SK-N-SH (cell line): ENCODE results near the gene DEFB129. TPM values are rescaled to one million over a fixed set of nuclear protein-coding genes. Genes with fewer than 3 reads are reported as not detected.

ENCODE experiments used
- CTCF ChIA-PET: fragments of 300-600, 350-600 bp; formaldehyde crosslinking; extraction: SDS; loops from one replicate; lab custom pipeline; 2021; lab: Yijun Ruan, JAX
- POLR2A ChIA-PET: fragments of 350-600 bp; sonication (Branson Sonifier 250); formaldehyde crosslinking; extraction: SDS; loops from one replicate; lab custom pipeline; 2020; ENCODE audit warnings: antibody characterized with exemption, inconsistent platforms; lab: Yijun Ruan, JAX
- DNase-seq: peaks from one replicate; pipeline ENCODE4 v3.0.0; 2012
- H2AFZ ChIP-seq: fragments of 200-600 bp; sonication (generic); 2 replicates; pipeline ENCODE4 v1.8.1; 2016; ENCODE audit warnings: antibody characterized with exemption, mild to moderate bottlenecking, low read depth
- H3F3A ChIP-seq: fragments of 200-600 bp; sonication (generic); replicated peaks from 2 replicates; pipeline ENCODE3; 2016; ENCODE audit warnings: antibody characterized with exemption, mild to moderate bottlenecking; ENCODE audit not compliant: insufficient read depth
- H3K27ac ChIP-seq, 2 experiments: fragments of 200-500 bp in 1 of 2; fragments of 200-600 bp in 1 of 2; sonication (Bioruptor generic) in 1 of 2; sonication (generic), shearing (Covaris generic) in 1 of 2; 2 replicates each; pipeline versions ENCODE4 v1.5.1 to v1.6.1; 2014 to 2016; ENCODE audit warnings: low read depth in 2 of 2, inconsistent platforms in 1 of 2, low read length in 1 of 2, mild to moderate bottlenecking in 1 of 2, mixed read lengths in 1 of 2
- H3K27me3 ChIP-seq: fragments of 200-600 bp; sonication (generic), shearing (Covaris generic); 2 replicates; pipeline ENCODE4 v1.6.1; 2016; ENCODE audit warnings: mixed run types; ENCODE audit not compliant: insufficient read depth
- H3K36me3 ChIP-seq, 2 experiments: fragments of 200-500 bp in 1 of 2; fragments of 200-600 bp in 1 of 2; sonication (Bioruptor generic) in 1 of 2; sonication (generic) in 1 of 2; replicated peaks in 1 of 2; 2 replicates each; pipeline versions ENCODE3 to v1.5.1; 2014 to 2016; ENCODE audit warnings: low read length in 1 of 2, mild to moderate bottlenecking in 1 of 2; ENCODE audit not compliant: insufficient read depth in 2 of 2, control insufficient read depth in 1 of 2
- H3K4me1 ChIP-seq, 2 experiments: fragments of 200-500 bp in 1 of 2; fragments of 200-600 bp in 1 of 2; sonication (Bioruptor generic) in 1 of 2; sonication (generic), shearing (Covaris generic) in 1 of 2; 2 replicates each; pipeline versions ENCODE4 v1.5.1 to v1.6.1; 2014 to 2016; ENCODE audit warnings: low read depth in 1 of 2, low read length in 1 of 2, mixed run types in 1 of 2; ENCODE audit not compliant: insufficient read depth in 2 of 2, control insufficient read depth in 1 of 2
- H3K4me2 ChIP-seq: fragments of 200-600 bp; sonication (generic), shearing (Covaris generic); 2 replicates; pipeline ENCODE4 v1.6.1; 2017; ENCODE audit warnings: mixed run types
- H3K4me3 ChIP-seq, 2 experiments: fragments of 200-500 bp in 1 of 2; fragments of 200-600 bp in 1 of 2; sonication (Bioruptor generic) in 1 of 2; sonication (generic), shearing (Covaris generic) in 1 of 2; 2 replicates each; pipeline versions ENCODE4 v1.5.1 to v1.8.1; 2014 to 2016; ENCODE audit warnings: low read depth in 2 of 2, inconsistent platforms in 1 of 2, low read length in 1 of 2, mild to moderate bottlenecking in 1 of 2, mixed read lengths in 1 of 2, moderate library complexity in 1 of 2
- H3K79me2 ChIP-seq: fragments of 200-600 bp; sonication (generic); 2 replicates; pipeline ENCODE4 v1.8.1; 2017; ENCODE audit warnings: mild to moderate bottlenecking; ENCODE audit not compliant: insufficient read depth
- H3K9ac ChIP-seq: fragments of 200-600 bp; sonication (generic); 2 replicates; pipeline ENCODE4 v1.6.1; 2017; ENCODE audit warnings: mixed run types
- H3K9me2 ChIP-seq: fragments of 200-600 bp; sonication (generic); 2 replicates; pipeline ENCODE4 v1.6.1; 2017; ENCODE audit warnings: mixed run types
- H3K9me3 ChIP-seq: fragments of 200-600 bp; sonication (generic); 2 replicates; pipeline ENCODE4 v1.6.1; 2017; ENCODE audit warnings: mixed run types, mild to moderate bottlenecking, moderate library complexity
- H4K20me1 ChIP-seq: fragments of 200-600 bp; sonication (generic); 2 replicates; pipeline ENCODE4 v1.6.1; 2017; ENCODE audit warnings: mild to moderate bottlenecking, mixed run types; ENCODE audit not compliant: insufficient read depth
- CHD2 ChIP-seq: fragments of 150-350 bp; IDR thresholded peaks from 2 replicates; pipeline ENCODE4 v1.6.1; 2018; ENCODE audit warnings: low read length; ENCODE audit not compliant: partially characterized antibody
- ELF1 ChIP-seq: IDR thresholded peaks from 2 replicates; pipeline ENCODE4 v1.4.0; 2012
- EP300 ChIP-seq, 2 experiments: IDR thresholded peaks; 2 replicates each; pipeline versions ENCODE4 v1.4.0 to v1.6.1; 2012; ENCODE audit warnings: borderline replicate concordance in 1 of 2, low read depth in 1 of 2, low read length in 1 of 2
- FOSL2 ChIP-seq: IDR thresholded peaks from 2 replicates; pipeline ENCODE4 v1.4.0; 2012; ENCODE audit warnings: low read depth, mild to moderate bottlenecking, moderate library complexity, borderline replicate concordance
- FOXJ3 ChIP-seq: sonication (generic); formaldehyde crosslinking; IDR thresholded peaks from 2 replicates; pipeline ENCODE4 v1.5.1; 2020; ENCODE audit warnings: mild to moderate bottlenecking, missing genetic modification reagents
- FOXM1 ChIP-seq: IDR thresholded peaks from 2 replicates; pipeline ENCODE4 v1.4.0; 2012; ENCODE audit warnings: low read depth, mild to moderate bottlenecking
- GABPA ChIP-seq: IDR thresholded peaks from 2 replicates; pipeline ENCODE4 v1.4.0; 2012; ENCODE audit warnings: low read depth, mild to moderate bottlenecking
- GATA2 ChIP-seq: sonication (generic); formaldehyde crosslinking; IDR thresholded peaks from 2 replicates; pipeline ENCODE4 v1.5.0; 2020; ENCODE audit warnings: mild to moderate bottlenecking, missing genetic modification reagents
- MEF2A ChIP-seq: IDR thresholded peaks from 2 replicates; pipeline ENCODE4 v1.4.0; 2012; ENCODE audit warnings: low read depth, borderline replicate concordance
- NRF1 ChIP-seq: IDR thresholded peaks from 2 replicates; pipeline ENCODE4 v1.6.1; 2012; ENCODE audit warnings: low read depth, mild to moderate bottlenecking, low read length
- PBX3 ChIP-seq: IDR thresholded peaks from 2 replicates; pipeline ENCODE4; 2012
- RCOR1 ChIP-seq: fragments of 150-350 bp; IDR thresholded peaks from 2 replicates; pipeline ENCODE4 v1.6.1; 2017; ENCODE audit warnings: antibody characterized with exemption, low read length
- SMC3 ChIP-seq: IDR thresholded peaks from 2 replicates; pipeline ENCODE4 v1.6.1; 2012; ENCODE audit warnings: low read depth, low read length, improper control_type of control experiment
- TAF1 ChIP-seq: IDR thresholded peaks from 2 replicates; pipeline ENCODE4 v1.6.1; 2012; ENCODE audit warnings: low read depth, mild to moderate bottlenecking, low read length, moderate library complexity, borderline replicate concordance
- TCF12 ChIP-seq: IDR thresholded peaks from 2 replicates; pipeline ENCODE4 v1.4.0; 2012
- TEAD4 ChIP-seq: IDR thresholded peaks from 2 replicates; pipeline ENCODE4 v1.4.0; 2012; ENCODE audit warnings: mild to moderate bottlenecking, borderline replicate concordance; ENCODE audit not compliant: insufficient read depth
- USF1 ChIP-seq: IDR thresholded peaks from 2 replicates; pipeline ENCODE4 v1.4.0; 2012; ENCODE audit warnings: low read depth, borderline replicate concordance
- YY1 ChIP-seq: IDR thresholded peaks from 2 replicates; pipeline ENCODE4 v1.4.0; 2012; ENCODE audit warnings: low read depth, mild to moderate bottlenecking
- ZBTB33 ChIP-seq: IDR thresholded peaks from 2 replicates; pipeline ENCODE4 v1.4.0; 2012; ENCODE audit warnings: low read depth, borderline replicate concordance
- WGBS: methylation state at CpG from one replicate; pipeline ENCODE4 v1.1.6; 2017; ENCODE audit warnings: low lambda C conversion rate; 5-methylcytosine and 5-hydroxymethylcytosine counted together
- polyA plus RNA-seq, 3 experiments: library from polyadenylated mRNA; depleted of rRNA; stranded (reverse); fragments of >200 nt; gene quantifications; 2 replicates each; pipeline ENCODE4 v1.2.3, GENCODE V29; 2012
- TF ChIP-seq, protein P1 (sequence below): fragments of 150-350 bp; IDR thresholded peaks from 2 replicates; pipeline ENCODE4 v1.6.1; 2017; ENCODE audit warnings: antibody characterized with exemption, low read length, low read depth, borderline replicate concordance

The DEFB129 gene
- polyA plus RNA-seq, 1 of the 3 experiments (the other 2 are of a cell fraction): not detected

DNA sequence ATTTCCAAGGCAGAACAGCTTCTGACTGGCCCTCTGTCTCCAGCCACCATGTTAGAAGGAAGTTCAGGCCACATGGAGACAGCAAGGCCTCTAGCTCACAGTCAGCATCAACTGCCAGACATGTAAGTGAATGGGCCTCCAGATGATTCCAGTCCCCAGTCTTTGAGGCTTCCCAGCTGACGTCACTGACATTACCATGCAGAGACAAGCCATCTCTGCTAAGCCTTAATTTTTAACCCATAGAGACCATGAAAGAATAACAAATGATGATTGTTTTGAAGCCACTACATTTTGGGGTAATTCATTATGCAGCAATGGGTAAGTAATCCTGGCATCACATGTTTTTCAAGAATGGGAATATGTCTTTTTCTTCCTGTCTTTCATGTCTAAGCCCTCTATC, 11.3 kb upstream of the DEFB129 start (continued):
- TF ChIP-seq TCF12 (no peak), GABPA (no peak), ELF1 (no peak), FOSL2 (no peak), ZBTB33 (no peak)

DNA sequence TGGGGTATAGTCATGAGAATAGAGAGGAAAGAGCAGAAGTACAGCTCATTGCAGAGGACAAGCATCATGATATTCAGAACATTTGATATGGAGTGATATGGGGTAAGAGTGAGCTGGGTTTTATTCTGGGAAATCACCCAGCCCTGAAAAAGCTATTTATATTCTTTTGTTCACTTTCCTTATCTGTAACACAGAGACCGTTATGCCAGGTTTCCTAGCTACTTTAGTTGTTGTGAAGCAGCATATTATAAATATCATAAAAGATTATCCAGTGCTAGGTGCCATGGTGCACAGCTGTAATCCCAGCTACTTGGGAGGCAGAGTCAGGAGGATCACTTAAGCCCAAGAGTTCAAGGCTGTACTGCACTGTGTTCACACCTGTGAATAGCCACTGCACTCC, 9.8 kb upstream of the DEFB129 start:
- TF ChIP-seq RCOR1: no peak
- TF ChIP-seq EP300 (IDR thresholded peaks at IDR 0.05; ENCODE audit: borderline replicate concordance in 1 of 2, low read depth in 1 of 2, low read length in 1 of 2): no peak
- no peak for TF ChIP-seq YY1
- no peak for TF ChIP-seq MEF2A
- TF ChIP-seq TEAD4: no peak
- TF ChIP-seq PBX3: no peak
- TF ChIP-seq SMC3: no peak
- no peak for TF ChIP-seq NRF1
- TF ChIP-seq, protein P1, sequence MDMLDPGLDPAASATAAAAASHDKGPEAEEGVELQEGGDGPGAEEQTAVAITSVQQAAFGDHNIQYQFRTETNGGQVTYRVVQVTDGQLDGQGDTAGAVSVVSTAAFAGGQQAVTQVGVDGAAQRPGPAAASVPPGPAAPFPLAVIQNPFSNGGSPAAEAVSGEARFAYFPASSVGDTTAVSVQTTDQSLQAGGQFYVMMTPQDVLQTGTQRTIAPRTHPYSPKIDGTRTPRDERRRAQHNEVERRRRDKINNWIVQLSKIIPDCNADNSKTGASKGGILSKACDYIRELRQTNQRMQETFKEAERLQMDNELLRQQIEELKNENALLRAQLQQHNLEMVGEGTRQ: no peak
- no peak for TF ChIP-seq ELF1
- TF ChIP-seq FOXJ3 (CRISPR knock-in tag): no peak
- TF ChIP-seq GATA2: no peak
- TF ChIP-seq TAF1: no peak
- TF ChIP-seq ZBTB33: no peak
- TF ChIP-seq FOSL2: no peak
- no peak for TF ChIP-seq USF1
- TF ChIP-seq CHD2: no peak
- TF ChIP-seq FOXM1: no peak
- Histone ChIP-seq H3K9me3 (no peaks in the 10 kb centered on the region), H3K27ac (no peak overlapping the region), H3K27me3 (no peaks in the 10 kb centered on the region; the same call in 1 of the 2 replicates), H3K79me2 (no peaks in the 10 kb centered on the region), H3K4me2 (no peak overlapping the region), H3K9me2 (no peaks in the 10 kb centered on the region), H3K4me3 (no peak overlapping the region), H3K4me1 (no peaks in the 10 kb centered on the region), H3F3A (no peaks in the 10 kb centered on the region), H2AFZ (no peak overlapping the region), H4K20me1 (no peaks in the 10 kb centered on the region), H3K9ac (no peak overlapping the region), H3K36me3 (no peaks in the 10 kb centered on the region)
- no peak for DNase-seq
- 36% methylated on average over 1 of the region's 1 CpG for WGBS
- CTCF ChIA-PET: interaction anchor here (0.6 to 1.4 kb wide), 2 partner anchors 9 to 49 kb away, joined by 3 to 6 read pairs; no protein-coding TSS in a partner anchor
- POLR2A ChIA-PET: no interaction called here
